CD4-positive, alpha-beta T cell treated with Interleukin-4 for 1 hour (primary cell): ENCODE data around the gene UCN2.
A peak's percentile ranks its signal among the peaks of the same experiment; 100 is the strongest.
"Not testable (repeated sequence)": the region's sequence is repeated elsewhere in the genome, so short reads cannot be mapped to it uniquely, and the experiment has no call there.

Source experiments
- DNase-seq, 2 donors: peaks; one replicate each; pipeline ENCODE4 v3.0.0-alpha.2; 2020 to 2022

UCN2 gene

GRCh38 chr3:48532271-48532976 is 31.2 kb downstream of the UCN2 start:
- DNase-seq = no peak

- not testable (repeated sequence) for DNase-seq
These were observed 32.9 kb downstream of the UCN2 start for GRCh38 chr3:48530701-48531100.

GRCh38 chr3:48528754-48529153 is 34.8 kb downstream of the UCN2 start:
- DNase-seq = no peak

GRCh38 chr3:48528048-48528447 is 35.5 kb downstream of the UCN2 start:
- DNase-seq = no peak

- no peak for DNase-seq
These were observed 38.6 kb downstream of the UCN2 start for GRCh38 chr3:48524970-48525369.

- DNase-seq = no peak
These were observed 41.9 kb downstream of the UCN2 start for GRCh38 chr3:48521635-48522034.

GRCh38 chr3:48519277-48519643 is 44.3 kb downstream of the UCN2 start:
- no peak for DNase-seq

- DNase-seq = no peak
These were observed 44.8 kb downstream of the UCN2 start for GRCh38 chr3:48518638-48519276.

- DNase-seq = no peak
These were observed 45.5 kb downstream of the UCN2 start for GRCh38 chr3:48518069-48518468.

GRCh38 chr3:48516571-48516970 is 47.0 kb downstream of the UCN2 start:
- DNase-seq = peak in 1 of 2 donors; percentile 34

- DNase-seq = peak in 1 of 2 donors; percentile 51
These were observed 49.0 kb downstream of the UCN2 start for GRCh38 chr3:48514431-48515227.
